ENCODE results near the gene KIFC3. TPM values are rescaled to one million over a fixed set of nuclear protein-coding genes. Genes with fewer than 3 reads are reported as not detected.

The KIFC3 gene
- total RNA-seq, 1 donor from 2014 or later, result 96.9 TPM

GRCh38 chr16:57743458-57743857 lies 58.8 kb downstream of the KIFC3 start:
- Histone ChIP-seq H2AFZ (ENCODE audit: low read depth, low read length) (no peak overlapping the region), H3K4me3 (ENCODE audit: insufficient read depth, low read depth, low read length) (no peak overlapping the region), H4K20me1 (ENCODE audit: insufficient read depth, low read length) (no peaks in the 10 kb centered on the region), H3K27ac (ENCODE audit: low read depth, low read length) (no peak overlapping the region), H3K4me1 (ENCODE audit: insufficient read depth, low read length) (no peaks in the 10 kb centered on the region), H3K27me3 (ENCODE audit: insufficient read depth, low read length) (no peaks in the 10 kb centered on the region), H3K4me2 (ENCODE audit: low read length) (no peak overlapping the region), H3K79me2 (ENCODE audit: insufficient read depth, low read length) (peaks cover 4% of the 10 kb centered on the region), H3K9ac (ENCODE audit: low read length) (no peak overlapping the region), H3K9me3 (ENCODE audit: insufficient read depth, low read depth, low read length) (no peaks in the 10 kb centered on the region), H3K36me3 (ENCODE audit: insufficient read depth, low read length) (no peaks in the 10 kb centered on the region)
- Mint-ChIP-seq H3K36me3 (ENCODE audit: low read depth, unreplicated experiment) (peaks cover 9% of the 10 kb centered on the region), H3K4me1 (ENCODE audit: low read depth, unreplicated experiment) (no peaks in the 10 kb centered on the region), H3K27me3 (ENCODE audit: low read depth, unreplicated experiment) (no peaks in the 10 kb centered on the region), H3K4me3 (ENCODE audit: unreplicated experiment) (no peak overlapping the region), H3K27ac (ENCODE audit: unreplicated experiment) (no peak overlapping the region), H3K9me3 (ENCODE audit: unreplicated experiment) (no peaks in the 10 kb centered on the region)
- no peak for FAIRE-seq
- TF ChIP-seq CTCF (IDR thresholded peaks at IDR 0.05; ENCODE audit: insufficient read depth, low read depth, low read length) (no peak), EZH2 (IDR thresholded peaks at IDR 0.05; ENCODE audit: insufficient read depth, low read length) (no peak)
- DNase-seq (ENCODE audit: low read depth), result no peak

GRCh38 chr16:57742543-57742942 lies 59.7 kb downstream of the KIFC3 start:
- peaks cover 11% of the 10 kb centered on the region for H3K36me3 Mint-ChIP-seq (ENCODE audit: low read depth, unreplicated experiment)
- no peak for FAIRE-seq

More at GRCh38 chr16:57742543-57742942, 59.7 kb downstream of the KIFC3 start:
- no peak overlapping the region for H3K27ac ChIP-seq (ENCODE audit: low read depth, low read length)
- peaks cover 4% of the 10 kb centered on the region for H3K79me2 ChIP-seq (ENCODE audit: insufficient read depth, low read length)
- no peaks in the 10 kb centered on the region for H3K9me3 ChIP-seq (ENCODE audit: insufficient read depth, low read depth, low read length)
- H3K9ac ChIP-seq (ENCODE audit: low read length), result no peak overlapping the region
- no peaks in the 10 kb centered on the region for H3K36me3 ChIP-seq (ENCODE audit: insufficient read depth, low read length)
- H3K4me3 ChIP-seq (ENCODE audit: insufficient read depth, low read depth, low read length), result no peak overlapping the region
- no peak for DNase-seq (ENCODE audit: low read depth)
- Mint-ChIP-seq H3K4me1 (ENCODE audit: low read depth, unreplicated experiment) (no peaks in the 10 kb centered on the region), H3K9me3 (ENCODE audit: unreplicated experiment) (no peaks in the 10 kb centered on the region), H3K27ac (ENCODE audit: unreplicated experiment) (no peak overlapping the region), H3K4me3 (ENCODE audit: unreplicated experiment) (no peak overlapping the region), H3K27me3 (ENCODE audit: low read depth, unreplicated experiment) (no peaks in the 10 kb centered on the region)
- no peak overlapping the region for H2AFZ ChIP-seq (ENCODE audit: low read depth, low read length)
- H4K20me1 ChIP-seq (ENCODE audit: insufficient read depth, low read length), result no peaks in the 10 kb centered on the region
- no peak for TF ChIP-seq EZH2 (IDR thresholded peaks at IDR 0.05; ENCODE audit: insufficient read depth, low read length)
- TF ChIP-seq CTCF (IDR thresholded peaks at IDR 0.05; ENCODE audit: insufficient read depth, low read depth, low read length), result no peak
- no peak overlapping the region for H3K4me2 ChIP-seq (ENCODE audit: low read length)
- no peaks in the 10 kb centered on the region for H3K4me1 ChIP-seq (ENCODE audit: insufficient read depth, low read length)
- H3K27me3 ChIP-seq (ENCODE audit: insufficient read depth, low read length), result no peaks in the 10 kb centered on the region
